Keratinocyte (primary cell): ENCODE measurements around the gene KAT2B. TPM values are rescaled to one million over a fixed set of nuclear protein-coding genes. Genes with fewer than 3 reads are reported as not detected.

Experiments
- DNase-seq: peaks from one replicate; pipeline ENCODE4 v3.0.0-alpha.2; 2011; ENCODE audit warnings: low read depth, missing footprints, low spot score
- FAIRE-seq: peaks from 2 replicates; lab custom pipeline; 2011; peaks lifted over from hg19 to GRCh38; lab: Jason Lieb, UNC
- H2AFZ ChIP-seq: 2 replicates; pipeline ENCODE4 v1.6.0; 2012; ENCODE audit warnings: low read length, control low read depth, inconsistent platforms; ENCODE audit not compliant: control insufficient read depth
- H3K27ac ChIP-seq: 2 replicates; pipeline ENCODE4 v1.5.1; 2011; ENCODE audit warnings: low read length; ENCODE audit not compliant: control insufficient read depth, insufficient read depth
- H3K27me3 ChIP-seq: 3 replicates; pipeline ENCODE4 v1.6.0; 2011; ENCODE audit warnings: low read length; ENCODE audit not compliant: control insufficient read depth, insufficient read depth; ENCODE audit errors: extremely low read depth
- H3K36me3 ChIP-seq, 2 experiments: 2 replicates in 1 of 2; 3 replicates in 1 of 2; pipeline ENCODE4 v1.5.1; 2011; ENCODE audit warnings: low read length in 2 of 2, mild to moderate bottlenecking in 1 of 2; ENCODE audit not compliant: control insufficient read depth in 2 of 2, insufficient read depth in 2 of 2; ENCODE audit errors: extremely low read depth in 1 of 2
- H3K4me1 ChIP-seq: 3 replicates; pipeline ENCODE4 v1.5.1; 2011; ENCODE audit warnings: low read length; ENCODE audit not compliant: control insufficient read depth, insufficient read depth; ENCODE audit errors: extremely low read depth
- H3K4me2 ChIP-seq: 3 replicates; pipeline ENCODE4 v1.6.0; 2011; ENCODE audit warnings: low read depth, low read length; ENCODE audit not compliant: control insufficient read depth, insufficient read depth; ENCODE audit errors: extremely low read depth
- H3K4me3 ChIP-seq, 3 experiments: fragments of 200-600 bp in 1 of 3; sonication (generic) in 1 of 3; 2 replicates in 2 of 3; 3 replicates in 1 of 3; pipeline ENCODE4 v1.5.1; 2011 to 2016; ENCODE audit warnings: low read length in 3 of 3, mild to moderate bottlenecking in 3 of 3, control low read depth in 2 of 3, inconsistent platforms in 1 of 3, low read depth in 1 of 3, mixed read lengths in 1 of 3, mixed run types in 1 of 3, moderate library complexity in 1 of 3; ENCODE audit not compliant: control insufficient read depth in 2 of 3, insufficient read depth in 2 of 3; ENCODE audit errors: extremely low read depth in 1 of 3
- H3K79me2 ChIP-seq: 2 replicates; pipeline ENCODE4 v1.6.0; 2012; ENCODE audit warnings: low read length; ENCODE audit not compliant: control insufficient read depth, insufficient read depth
- H3K9ac ChIP-seq: 3 replicates; pipeline ENCODE4 v1.6.0; 2011; ENCODE audit warnings: low read length; ENCODE audit not compliant: control insufficient read depth, insufficient read depth; ENCODE audit errors: extremely low read depth
- H3K9me1 ChIP-seq: 3 replicates; pipeline ENCODE4 v1.6.0; 2011; ENCODE audit warnings: low read length; ENCODE audit not compliant: control insufficient read depth, insufficient read depth; ENCODE audit errors: extremely low read depth
- H3K9me3 ChIP-seq: 2 replicates; pipeline ENCODE4 v1.5.1; 2012; ENCODE audit warnings: low read depth, low read length; ENCODE audit not compliant: control insufficient read depth
- H4K20me1 ChIP-seq: 3 replicates; pipeline ENCODE4 v1.6.0; 2011; ENCODE audit warnings: low read length; ENCODE audit not compliant: control insufficient read depth, insufficient read depth; ENCODE audit errors: extremely low read depth
- EZH2 ChIP-seq: IDR thresholded peaks from one replicate; pipeline ENCODE4 v1.6.1; 2012; ENCODE audit warnings: inconsistent platforms, mild to moderate bottlenecking, low read length, moderate library complexity
- dilution Hi-C: fragments of 300-500 bp; cut with MboI; formaldehyde crosslinking; loops from one replicate; pipeline ENCODE4 v1.7.0; 2020; ENCODE audit warnings: low sequenced_read_pairs; ENCODE audit not compliant: extremely low pct_ligation_motif_present
- polyA plus RNA-seq, 5 experiments: library from polyadenylated mRNA; depleted of rRNA in 3 of 5; stranded (reverse) in 3 of 5; stranded (forward) in 1 of 5; unstranded in 1 of 5; fragments of >200 nt; gene quantifications; 1 replicate in 1 of 5; 2 replicates in 3 of 5; 3 replicates in 1 of 5; pipeline versions ENCODE4 v1.2.1 to v1.2.3, GENCODE V29; 2011 to 2012; ENCODE audit warnings: missing spikeins in 2 of 5, low read depth in 1 of 5, low replicate concordance in 1 of 5
- TF ChIP-seq, protein P1 (sequence below), 3 experiments: IDR thresholded peaks in 1 of 3; conservative IDR thresholded peaks in 1 of 3; optimal IDR thresholded peaks in 1 of 3; 2 replicates in 2 of 3; 3 replicates in 1 of 3; pipeline versions ENCODE3 to v1.5.1; 2011; ENCODE audit warnings: low read length in 3 of 3, mild to moderate bottlenecking in 3 of 3, moderate library complexity in 2 of 3, control low read depth in 1 of 3, inconsistent platforms in 1 of 3; ENCODE audit not compliant: insufficient read depth in 2 of 3; ENCODE audit errors: extremely low read depth in 1 of 3

Gene KAT2B
- polyA plus RNA-seq, 1 donor (not counting 4 experiments of a cell fraction or from before 2014, with no cell fraction given) = 4.6 TPM

- dilution Hi-C loops = no loop called here
- no peak for FAIRE-seq
- no peaks in the 10 kb centered on the region for H3K79me2 ChIP-seq
- no peaks in the 10 kb centered on the region for H4K20me1 ChIP-seq
- DNase-seq = no peak
- H3K4me2 ChIP-seq = no peak overlapping the region
- H3K27me3 ChIP-seq = no peaks in the 10 kb centered on the region
- TF ChIP-seq, protein P1, sequence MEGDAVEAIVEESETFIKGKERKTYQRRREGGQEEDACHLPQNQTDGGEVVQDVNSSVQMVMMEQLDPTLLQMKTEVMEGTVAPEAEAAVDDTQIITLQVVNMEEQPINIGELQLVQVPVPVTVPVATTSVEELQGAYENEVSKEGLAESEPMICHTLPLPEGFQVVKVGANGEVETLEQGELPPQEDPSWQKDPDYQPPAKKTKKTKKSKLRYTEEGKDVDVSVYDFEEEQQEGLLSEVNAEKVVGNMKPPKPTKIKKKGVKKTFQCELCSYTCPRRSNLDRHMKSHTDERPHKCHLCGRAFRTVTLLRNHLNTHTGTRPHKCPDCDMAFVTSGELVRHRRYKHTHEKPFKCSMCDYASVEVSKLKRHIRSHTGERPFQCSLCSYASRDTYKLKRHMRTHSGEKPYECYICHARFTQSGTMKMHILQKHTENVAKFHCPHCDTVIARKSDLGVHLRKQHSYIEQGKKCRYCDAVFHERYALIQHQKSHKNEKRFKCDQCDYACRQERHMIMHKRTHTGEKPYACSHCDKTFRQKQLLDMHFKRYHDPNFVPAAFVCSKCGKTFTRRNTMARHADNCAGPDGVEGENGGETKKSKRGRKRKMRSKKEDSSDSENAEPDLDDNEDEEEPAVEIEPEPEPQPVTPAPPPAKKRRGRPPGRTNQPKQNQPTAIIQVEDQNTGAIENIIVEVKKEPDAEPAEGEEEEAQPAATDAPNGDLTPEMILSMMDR (optimal IDR thresholded peaks at IDR 0.05 in 1 of 3, IDR thresholded peaks at IDR 0.05 in 1 of 3, conservative IDR thresholded peaks at IDR 0.05 in 1 of 3; ENCODE audit: extremely low read depth in 1 of 3, insufficient read depth in 2 of 3, low read length in 3 of 3) = no peak
- no peak for TF ChIP-seq EZH2
- H2AFZ ChIP-seq = no peak overlapping the region
- H3K9me1 ChIP-seq = no peaks in the 10 kb centered on the region
- no peak overlapping the region for H3K9ac ChIP-seq
- H3K4me3 ChIP-seq = no peak overlapping the region
- no peaks in the 10 kb centered on the region for H3K36me3 ChIP-seq
- H3K4me1 ChIP-seq = peaks cover 10% of the 10 kb centered on the region
- no peak overlapping the region for H3K27ac ChIP-seq
- no peaks in the 10 kb centered on the region for H3K9me3 ChIP-seq
Measured at GRCh38 chr3:20077068-20077467, 36.8 kb downstream of the KAT2B start.

DNA sequence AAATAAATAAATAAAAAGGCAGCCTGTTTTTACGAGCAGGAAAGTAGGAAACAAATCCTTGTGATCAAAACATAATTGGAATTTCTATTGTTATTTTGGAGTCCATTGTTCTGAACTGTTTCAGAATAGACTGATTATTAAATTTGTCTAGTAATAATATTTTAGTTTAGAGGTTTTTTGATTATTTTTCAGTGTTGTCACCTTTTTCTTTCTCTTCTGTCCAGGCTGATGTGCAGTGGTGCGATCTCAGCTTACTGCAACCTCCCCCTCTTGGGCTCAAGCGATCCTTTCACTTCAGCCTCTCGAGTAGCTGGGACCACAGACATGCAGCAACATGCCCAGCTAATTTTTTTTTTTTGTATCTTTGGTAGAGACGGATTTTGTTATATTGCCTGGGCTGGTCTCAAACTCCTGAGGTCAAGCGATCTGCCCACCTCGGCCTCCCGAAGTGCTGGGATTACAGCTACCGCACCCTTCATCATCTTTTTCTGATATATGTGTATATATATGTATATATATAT lies 38.0 kb downstream of the KAT2B start:
- no peaks in the 10 kb centered on the region for H3K27me3 ChIP-seq
- peaks cover 10% of the 10 kb centered on the region for H3K4me1 ChIP-seq
- H3K36me3 ChIP-seq = no peaks in the 10 kb centered on the region
- dilution Hi-C loops = no loop called here
- no peak overlapping the region for H3K9ac ChIP-seq
- DNase-seq (no peak), FAIRE-seq (no peak)
- H3K79me2 ChIP-seq = no peaks in the 10 kb centered on the region
- H3K27ac ChIP-seq = no peak overlapping the region
- H3K9me3 ChIP-seq = no peaks in the 10 kb centered on the region
- no peak for TF ChIP-seq EZH2
- TF ChIP-seq, protein P1 (optimal IDR thresholded peaks at IDR 0.05 in 1 of 3, IDR thresholded peaks at IDR 0.05 in 1 of 3, conservative IDR thresholded peaks at IDR 0.05 in 1 of 3; ENCODE audit: extremely low read depth in 1 of 3, insufficient read depth in 2 of 3, low read length in 3 of 3) = no peak
- H3K4me3 ChIP-seq = no peak overlapping the region
- H3K9me1 ChIP-seq = no peaks in the 10 kb centered on the region
- no peaks in the 10 kb centered on the region for H4K20me1 ChIP-seq
- H3K4me2 ChIP-seq = no peak overlapping the region
- H2AFZ ChIP-seq = no peak overlapping the region
